Heart right ventricle (tissue), 16 donors: ENCODE measurements around the gene IGLL1. TPM values are rescaled to one million over a fixed set of nuclear protein-coding genes. Genes with fewer than 3 reads are reported as not detected.

ENCODE experiments used
- ATAC-seq, 8 donors: fragments of 200-7000 bp; cut with Tn5 transposase; one replicate each; pipeline ENCODE4 v1.9.1; 2020; ENCODE audit warnings: mild to moderate bottlenecking in 8 of 8, moderate library complexity in 8 of 8, moderate number of reproducible peaks in 1 of 8
- DNase-seq, 2 donors: peaks; one replicate each; pipeline ENCODE4 v3.0.0-alpha.2; 2020
- H3K27ac ChIP-seq, 10 donors: fragments of 200-600 bp; sonication (generic) in 2 of 10; one replicate each; pipeline versions ENCODE4 v1.5.0 to v1.8.0; 2020 to 2022; ENCODE audit warnings: mild to moderate bottlenecking in 3 of 10
- H3K27me3 ChIP-seq, 7 donors: fragments of 200-600 bp; one replicate each; pipeline ENCODE4 v1.8.0; 2021 to 2022; ENCODE audit warnings: mild to moderate bottlenecking in 2 of 7
- H3K36me3 ChIP-seq, 9 donors: fragments of 200-600 bp; sonication (generic) in 1 of 9; one replicate each; pipeline versions ENCODE4 v1.5.0 to v1.8.0; 2020 to 2022; ENCODE audit warnings: mild to moderate bottlenecking in 2 of 9
- H3K4me1 ChIP-seq, 9 donors: fragments of 200-600 bp; sonication (generic) in 1 of 9; one replicate each; pipeline versions ENCODE4 v1.5.0 to v1.8.0; 2020 to 2022; ENCODE audit warnings: mild to moderate bottlenecking in 4 of 9
- H3K4me3 ChIP-seq, 10 donors: fragments of 200-600 bp; sonication (generic) in 2 of 10; one replicate each; pipeline versions ENCODE4 v1.5.0 to v1.8.0; 2020 to 2022; ENCODE audit warnings: mild to moderate bottlenecking in 7 of 10, moderate library complexity in 2 of 10
- H3K9me3 ChIP-seq, 11 donors: fragments of 200-600 bp in 10 of 11; sonication (generic) in 2 of 11; one replicate each; pipeline versions ENCODE4 v1.5.0 to v1.8.0; 2013 to 2022; ENCODE audit warnings: mild to moderate bottlenecking in 2 of 11, control low read depth in 1 of 11, moderate library complexity in 1 of 11
- CTCF ChIP-seq, 9 donors: fragments of 200-600 bp; sonication (generic) in 2 of 9; IDR thresholded peaks; one replicate each; pipeline versions ENCODE4 v1.5.0 to v1.8.0; 2021 to 2022; ENCODE audit warnings: antibody characterized with exemption in 9 of 9, mild to moderate bottlenecking in 5 of 9, moderate library complexity in 1 of 9
- WGBS, 2 donors: extraction: QIAGEN DNeasy Blood & Tissue Kit; methylation state at CpG; one replicate each; pipeline ENCODE4 v1.1.7; 2013; ENCODE audit warnings: inconsistent platforms in 1 of 2; 5-methylcytosine and 5-hydroxymethylcytosine counted together
- intact Hi-C, 10 donors: fragments of 100-400 bp; cut with DNase I; formaldehyde crosslinking; loops; one replicate each; pipeline versions ENCODE4 v1.11.1 to v1.14.2; 2022
- polyA plus RNA-seq, 2 donors: library from polyadenylated mRNA; stranded (reverse); fragments of 200-250 nt; gene quantifications; one replicate each; pipeline ENCODE4 v1.2.3, GENCODE V29; 2013
- total RNA-seq, 10 donors: library from RNA; stranded (reverse); fragmentation: NEBNext Ultra II Directional in 3 of 10; extraction: Animal tissue kit (Norgen Biotek cat#: 25700) in 3 of 10; gene quantifications; one replicate each; pipeline versions ENCODE4 v1.2.1 to v1.2.4, GENCODE V29; 2021 to 2023
- donor health status: Arrhythmogenic right ventricular cardiomyopathy.
- donor health status: ischemic (EF 13 %, LVEDD 7.1; RV severe dilation, severe dysfunction).
- donor health status: healthy with polysubstance abuse.
- donor health status: DM: no; HTN: yes; CAD: no.
- donor health status: DM: no; HTN: no; CAD: no.
- donor health status: ischemic (EF 25% LVEDD 6.9; RV normal size, moderate dysfunction).
- donor health status: ischemic (EF 25% LVEDD 5.7; RV mildly dilated, moderate dysfunction).
- donor health status: healthy.
- donor health status: DM: yes; HTN: yes; CAD: no.
- donor health status: Ischemic cardiomyopathy.
- donor health status: ischemic (EF 35%, LVEDD 5.7; RV mildly dilated, moderate dysfunction).
- donor health status: nonischemic (EF 11% LVEDD 7.7; RV severe dilation, severe dysfunction).
- donor health status: DM: yes; HTN: yes; CAD: no.
- donor health status: PGD.
- donor health status: ischemic (EF 29% LVEDD 5.4; RV normal size, mild dysfunction).
- donor health status: nonischemic (EF 23%, LVEDD 6.1; RV moderate dilation, normal function).

IGLL1 gene
- total and polyA plus RNA-seq, 12 donors, result not detected

GRCh38 chr22:23527971-23528740, 51.9 kb downstream of the IGLL1 start:
- H3K27ac ChIP-seq, result no peak overlapping the region
- TF ChIP-seq CTCF (IDR thresholded peaks at IDR 0.05), result no peak
- intact Hi-C loops, result loop anchor here in 2 of 10 donors (5.0 to 10.0 kb wide), 2 partner anchors 329 to 343 kb away; partner anchors contain the start of genes BCR (in 1 of the 2) and SLC2A11 (in 1 of the 2)
- peaks cover 0 to 7% (median 0%) of the 10 kb centered on the region in 7 donors for H3K27me3 ChIP-seq
- no peak overlapping the region for H3K4me3 ChIP-seq
- no peak for ATAC-seq
- WGBS, 2 donors, result 78 to 88% methylated on average over 19 of the region's 19 CpGs
- H3K36me3 ChIP-seq, result no peaks in the 10 kb centered on the region
- no peaks in the 10 kb centered on the region for H3K9me3 ChIP-seq
- H3K4me1 ChIP-seq, result peaks cover 0 to 5% (median 0%) of the 10 kb centered on the region in 9 donors
- DNase-seq, result no peak

GRCh38 chr22:23526596-23527316, 53.3 kb downstream of the IGLL1 start:
- Histone ChIP-seq H3K4me3 (no peak overlapping the region), H3K27me3 (peaks cover 0 to 15% (median 0%) of the 10 kb centered on the region in 7 donors), H3K27ac (no peak overlapping the region), H3K4me1 (peaks cover 0 to 18% (median 7%) of the 10 kb centered on the region in 9 donors), H3K36me3 (no peaks in the 10 kb centered on the region), H3K9me3 (no peaks in the 10 kb centered on the region)
- intact Hi-C loops, result loop anchor here in 2 of 10 donors (5.0 to 10.0 kb wide), 2 partner anchors 331 to 342 kb away; partner anchors contain the start of genes BCR (in 1 of the 2) and SLC2A11 (in 1 of the 2)
- no peak for ATAC-seq
- WGBS, 2 donors, result 78 to 80% methylated on average over 17 of the region's 17 CpGs
- DNase-seq, result no peak
- no peak for TF ChIP-seq CTCF (IDR thresholded peaks at IDR 0.05)

GRCh38 chr22:23525510-23525909, 54.6 kb downstream of the IGLL1 start:
- 87% methylated on average over 11 of the region's 11 CpGs for WGBS, 2 donors
- DNase-seq (no peak), ATAC-seq (no peak)
- Histone ChIP-seq H3K36me3 (no peaks in the 10 kb centered on the region), H3K9me3 (no peaks in the 10 kb centered on the region), H3K27ac (no peak overlapping the region), H3K4me1 (peaks cover 9 to 29% (median 17%) of the 10 kb centered on the region in 9 donors), H3K4me3 (no peak overlapping the region), H3K27me3 (peaks cover 0 to 27% (median 0%) of the 10 kb centered on the region in 7 donors)
- intact Hi-C loops, result loop anchor here in 2 of 10 donors (5.0 to 10.0 kb wide), 2 partner anchors 332 to 341 kb away; partner anchors contain the start of genes BCR (in 1 of the 2) and SLC2A11 (in 1 of the 2)
- TF ChIP-seq CTCF (IDR thresholded peaks at IDR 0.05), result no peak

- no peak overlapping the region for H3K27ac ChIP-seq
- intact Hi-C loops, result loop anchor here in 1 of 10 donors (10.0 kb wide), 1 partner anchor 339 kb away; the partner anchor contains the start of gene BCR
- no peaks in the 10 kb centered on the region for H3K36me3 ChIP-seq
- H3K4me3 ChIP-seq, result no peak overlapping the region
- WGBS, 2 donors, result 97 to 98% methylated on average over 6 of the region's 6 CpGs
- peaks cover 12 to 37% (median 20%) of the 10 kb centered on the region in 9 donors for H3K4me1 ChIP-seq
- H3K9me3 ChIP-seq, result no peaks in the 10 kb centered on the region
- H3K27me3 ChIP-seq, result peaks cover 0 to 31% (median 0%) of the 10 kb centered on the region in 7 donors
- ATAC-seq, result no peak
- no peak for TF ChIP-seq CTCF (IDR thresholded peaks at IDR 0.05)
- DNase-seq, result no peak
These were observed 55.9 kb downstream of the IGLL1 start for GRCh38 chr22:23524226-23524625.
